A549 (cell line): Measurements from ENCODE around the gene CHCHD6. TPM values are rescaled to one million over a fixed set of nuclear protein-coding genes. Genes with fewer than 3 reads are reported as not detected.

Source experiments
- ATAC-seq, 2 experiments: fragments of 200-7000 bp in 1 of 2; fragments of >200 bp in 1 of 2; cut with Nextera tagmentation in 1 of 2; cut with Tn5 transposase in 1 of 2; 3 replicates each; pipeline versions ENCODE4 v1.8.0 to v1.9.1; 2018 to 2020; ENCODE audit warnings: mild to moderate bottlenecking in 1 of 2, moderate library complexity in 1 of 2
- CTCF ChIA-PET: fragments of 300-600 bp; sonication (Branson Sonifier 250); formaldehyde crosslinking; extraction: SDS; loops from one replicate; lab custom pipeline; 2021; ENCODE audit warnings: antibody characterized with exemption, inconsistent platforms; lab: Yijun Ruan, JAX
- POLR2A ChIA-PET: fragments of 350-600 bp; formaldehyde crosslinking; extraction: SDS; loops from one replicate; lab custom pipeline; 2021; ENCODE audit warnings: antibody characterized with exemption, inconsistent platforms; lab: Yijun Ruan, JAX
- DNase-seq, 2 experiments: peaks; one replicate each; pipeline versions ENCODE4 v3.0.0 to v3.0.0-alpha.2; 2011 to 2016; ENCODE audit warnings: low read depth in 1 of 2, low spot score in 1 of 2
- FAIRE-seq: peaks from 2 replicates; lab custom pipeline; 2011; peaks lifted over from hg19 to GRCh38; lab: Jason Lieb, UNC
- H3K27ac ChIP-seq, 2 experiments: fragments of >200 bp; sonication (Bioruptor Twin); formaldehyde crosslinking; 3 replicates each; pipeline ENCODE4 v1.5.1; 2016 to 2017
- H3K4me1 ChIP-seq: fragments of >200 bp; sonication (Bioruptor Twin); formaldehyde crosslinking; 3 replicates; pipeline ENCODE4 v1.6.1; 2016
- H3K4me2 ChIP-seq: fragments of >200 bp; sonication (Bioruptor Twin); formaldehyde crosslinking; 3 replicates; pipeline ENCODE4 v1.6.1; 2016
- H3K4me3 ChIP-seq: fragments of >200 bp; sonication (Bioruptor Twin); formaldehyde crosslinking; 3 replicates; pipeline ENCODE4 v1.5.1; 2016
- H3K9me3 ChIP-seq: fragments of >200 bp; sonication (Bioruptor Twin); formaldehyde crosslinking; 3 replicates; pipeline ENCODE4 v1.6.1; 2016
- BHLHE40 ChIP-seq: IDR thresholded peaks from 2 replicates; pipeline ENCODE4 v1.6.1; 2012; ENCODE audit warnings: low read depth, low read length, inconsistent platforms
- CHD4 ChIP-seq: fragments of 200-600 bp; sonication (generic); IDR thresholded peaks from 2 replicates; pipeline ENCODE4 v1.6.1; 2016; ENCODE audit warnings: antibody characterized with exemption, mild to moderate bottlenecking, borderline replicate concordance
- ESRRA ChIP-seq: fragments of 150-350 bp; IDR thresholded peaks from 2 replicates; pipeline ENCODE4 v1.6.1; 2014; ENCODE audit warnings: mild to moderate bottlenecking, low read length, borderline replicate concordance
- FOXS1 ChIP-seq: fragments of 250-450 bp; sonication (Bioruptor Pico); IDR thresholded peaks from 2 replicates; pipeline ENCODE4 v1.5.0; 2020; ENCODE audit warnings: mild to moderate bottlenecking, moderate library complexity
- HDAC2 ChIP-seq: fragments of 200-600 bp; sonication (generic); IDR thresholded peaks from 2 replicates; pipeline ENCODE4 v1.6.1; 2016
- HEYL ChIP-seq: fragments of 250-450 bp; sonication (Bioruptor Pico); IDR thresholded peaks from 2 replicates; pipeline ENCODE4 v1.8.0; 2021; ENCODE audit warnings: mild to moderate bottlenecking, moderate library complexity
- KDM5A ChIP-seq: fragments of 200-600 bp; sonication (generic); IDR thresholded peaks from 2 replicates; pipeline ENCODE4 v1.6.1; 2016; ENCODE audit warnings: antibody characterized with exemption, mild to moderate bottlenecking
- MYC ChIP-seq: IDR thresholded peaks from 2 replicates; pipeline ENCODE4 v1.6.1; 2012; ENCODE audit warnings: mild to moderate bottlenecking, inconsistent platforms, low read length, improper control_type of control experiment, borderline replicate concordance
- NPAS2 ChIP-seq: fragments of 250-450 bp; sonication (Bioruptor Pico); IDR thresholded peaks from 2 replicates; pipeline ENCODE4 v1.8.0; 2022; ENCODE audit warnings: mild to moderate bottlenecking, moderate library complexity, borderline replicate concordance
- NR3C1 ChIP-seq: fragments of >200 bp; sonication (Bioruptor Twin); formaldehyde crosslinking; IDR thresholded peaks from 3 replicates; pipeline ENCODE4 v1.6.1; 2017
- RFX5 ChIP-seq: fragments of 450-650 bp; IDR thresholded peaks from 2 replicates; pipeline ENCODE4 v1.7.1; 2014; ENCODE audit warnings: antibody characterized with exemption, mild to moderate bottlenecking, moderate library complexity
- RNF2 ChIP-seq: fragments of 200-600 bp; sonication (generic); IDR thresholded peaks from 2 replicates; pipeline ENCODE4 v1.6.1; 2016; ENCODE audit warnings: low read depth, mild to moderate bottlenecking, antibody characterized with exemption, moderate library complexity, borderline replicate concordance
- ZC3H11A ChIP-seq: fragments of 450-650 bp; IDR thresholded peaks from 2 replicates; pipeline ENCODE4 v1.6.1; 2014; ENCODE audit warnings: antibody characterized with exemption, mild to moderate bottlenecking
- ZNF302 ChIP-seq: fragments of 250-450 bp; sonication (Bioruptor Pico); IDR thresholded peaks from 2 replicates; pipeline ENCODE4 v1.9.0; 2021; ENCODE audit warnings: inconsistent platforms, mild to moderate bottlenecking, moderate library complexity
- WGBS: methylation state at CpG from one replicate; pipeline ENCODE4 v1.1.6; 2017; ENCODE audit errors: missing lambda C conversion rate; 5-methylcytosine and 5-hydroxymethylcytosine counted together
- polyA plus RNA-seq, 4 experiments: library from polyadenylated mRNA; depleted of rRNA in 3 of 4; stranded (reverse); fragments of >200 nt; fragmentation: RNase III in 1 of 4; extraction: RNeasy Plus Mini Kit Qiagen cat#74134 plus additional on column Dnase treatment in 1 of 4; gene quantifications; 2 replicates in 3 of 4; 3 replicates in 1 of 4; pipeline ENCODE4 v1.2.3, GENCODE V29; 2011 to 2017
- TF ChIP-seq, protein P1 (sequence below): IDR thresholded peaks from 2 replicates; pipeline ENCODE4 v1.6.1; 2012; ENCODE audit warnings: low read depth, borderline replicate concordance
- TF ChIP-seq, protein P2 (sequence below): fragments of 150-350 bp; IDR thresholded peaks from 2 replicates; pipeline ENCODE4 v1.6.1; 2014; ENCODE audit warnings: low read depth, mild to moderate bottlenecking, low read length
- TF ChIP-seq, protein P3 (sequence below): fragments of 200-600 bp; sonication (generic); IDR thresholded peaks from 2 replicates; pipeline ENCODE4 v1.6.1; 2016; ENCODE audit warnings: antibody characterized with exemption, mild to moderate bottlenecking, moderate library complexity
- TF ChIP-seq, protein P4 (sequence below): fragments of >200 bp; sonication (Bioruptor Twin); formaldehyde crosslinking; IDR thresholded peaks from 2 replicates; pipeline ENCODE4 v1.6.1; 2016

CHCHD6 gene
- polyA plus RNA-seq, 2 of the 4 experiments (the other 2 are of a cell fraction) = 15.0 to 18.1 TPM

DNA sequence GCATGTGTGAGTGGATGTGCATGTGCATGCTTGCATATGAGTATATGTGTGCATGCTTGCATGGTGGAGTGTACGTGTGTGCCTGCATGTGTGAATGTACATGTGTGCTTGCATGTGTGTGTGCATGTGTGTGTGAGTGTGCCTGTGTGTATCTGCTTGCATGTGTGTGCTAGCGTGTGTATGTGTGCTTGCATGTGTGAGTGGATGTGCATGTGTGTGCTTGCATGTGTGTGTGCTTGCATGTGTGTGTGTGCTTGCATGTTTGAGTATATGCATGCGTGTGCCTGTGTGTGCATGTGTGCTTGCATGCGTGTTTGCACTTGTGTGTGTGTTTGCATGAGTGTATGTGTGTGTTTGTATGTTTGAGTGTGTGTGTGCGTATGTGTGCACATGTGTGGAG is 274.3 kb downstream of the CHCHD6 start:
- 89% methylated on average over 5 of the region's 5 CpGs for WGBS
- ChIA-PET POLR2A (no interaction called here), CTCF (interaction anchor here (9.9 kb wide), 1 partner anchor 225 kb away, joined by 71 read pairs; no protein-coding TSS in a partner anchor)
- Histone ChIP-seq H3K4me1 (peaks cover 12% of the 10 kb centered on the region), H3K4me2 (no peak overlapping the region), H3K9me3 (peaks cover 9% of the 10 kb centered on the region; the same call in 2 of the 3 replicates), H3K27ac (no peak overlapping the region), H3K4me3 (no peak overlapping the region)
- ATAC-seq = no peak
- no peak for FAIRE-seq
- no peak for DNase-seq
- TF ChIP-seq HEYL (CRISPR knock-in tag) = no peak
- TF ChIP-seq, protein P1, sequence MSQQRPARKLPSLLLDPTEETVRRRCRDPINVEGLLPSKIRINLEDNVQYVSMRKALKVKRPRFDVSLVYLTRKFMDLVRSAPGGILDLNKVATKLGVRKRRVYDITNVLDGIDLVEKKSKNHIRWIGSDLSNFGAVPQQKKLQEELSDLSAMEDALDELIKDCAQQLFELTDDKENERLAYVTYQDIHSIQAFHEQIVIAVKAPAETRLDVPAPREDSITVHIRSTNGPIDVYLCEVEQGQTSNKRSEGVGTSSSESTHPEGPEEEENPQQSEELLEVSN = no peak
- TF ChIP-seq RFX5 = no peak
- no peak for TF ChIP-seq BHLHE40
- no peak for TF ChIP-seq ESRRA
- TF ChIP-seq FOXS1 (CRISPR knock-in tag) = no peak
- no peak for TF ChIP-seq RNF2
- TF ChIP-seq, protein P2, sequence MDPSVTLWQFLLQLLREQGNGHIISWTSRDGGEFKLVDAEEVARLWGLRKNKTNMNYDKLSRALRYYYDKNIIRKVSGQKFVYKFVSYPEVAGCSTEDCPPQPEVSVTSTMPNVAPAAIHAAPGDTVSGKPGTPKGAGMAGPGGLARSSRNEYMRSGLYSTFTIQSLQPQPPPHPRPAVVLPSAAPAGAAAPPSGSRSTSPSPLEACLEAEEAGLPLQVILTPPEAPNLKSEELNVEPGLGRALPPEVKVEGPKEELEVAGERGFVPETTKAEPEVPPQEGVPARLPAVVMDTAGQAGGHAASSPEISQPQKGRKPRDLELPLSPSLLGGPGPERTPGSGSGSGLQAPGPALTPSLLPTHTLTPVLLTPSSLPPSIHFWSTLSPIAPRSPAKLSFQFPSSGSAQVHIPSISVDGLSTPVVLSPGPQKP = no peak
- no peak for TF ChIP-seq NR3C1
- TF ChIP-seq ZC3H11A = no peak

DNA sequence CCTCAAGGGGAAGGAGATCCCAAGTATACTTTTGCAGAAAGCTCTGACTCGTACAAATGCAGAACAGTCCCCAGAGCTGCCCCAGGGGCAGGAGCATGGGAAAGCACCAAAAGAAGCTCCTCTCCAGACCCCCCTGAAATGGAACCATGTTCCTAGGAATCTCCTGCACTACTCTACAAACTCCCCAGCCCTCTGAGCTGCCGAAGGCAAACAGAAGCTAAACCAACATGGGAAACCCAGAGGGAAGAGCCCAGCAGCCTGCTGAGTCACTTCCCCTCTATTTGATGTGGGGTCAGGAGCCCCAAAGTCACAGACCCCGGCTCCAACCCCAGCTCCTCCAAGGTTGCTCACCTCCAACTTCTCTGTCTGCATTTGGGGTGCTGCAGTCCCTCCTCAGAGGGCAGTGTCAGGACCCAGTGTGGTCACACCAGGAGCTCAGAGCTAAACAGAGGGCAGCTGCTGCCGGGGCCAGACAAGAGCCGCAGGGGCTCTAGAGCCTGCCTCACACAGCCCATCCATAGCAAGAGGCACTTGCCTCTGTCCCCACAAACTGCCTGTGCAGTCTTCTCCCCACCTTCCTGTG is 275.1 kb downstream of the CHCHD6 start:
- H3K27ac ChIP-seq = peak overlapping the region in 1 of 2 experiments; percentile 48; a peak in 3 of 6 replicates
- H3K4me1 ChIP-seq = peaks cover 12% of the 10 kb centered on the region
- ATAC-seq = no peak
- no peak overlapping the region for H3K4me3 ChIP-seq
- peaks cover 9% of the 10 kb centered on the region; the same call in 2 of the 3 replicates for H3K9me3 ChIP-seq
- no peak overlapping the region for H3K4me2 ChIP-seq
- ChIA-PET POLR2A (no interaction called here), CTCF (interaction anchor here (0.9 to 9.9 kb wide), 3 partner anchors 226 to 477 kb away, joined by 4 to 71 read pairs (median 8); no protein-coding TSS in a partner anchor)
- 42% methylated on average over 4 of the region's 5 CpGs for WGBS
- TF ChIP-seq CHD4 (no peak), RFX5 (no peak), HDAC2 (no peak), ZC3H11A (no peak), KDM5A (no peak), NPAS2 (CRISPR knock-in tag) (no peak), ZNF302 (CRISPR knock-in tag) (no peak), HEYL (CRISPR knock-in tag) (no peak), MYC (no peak)
- TF ChIP-seq, protein P3, sequence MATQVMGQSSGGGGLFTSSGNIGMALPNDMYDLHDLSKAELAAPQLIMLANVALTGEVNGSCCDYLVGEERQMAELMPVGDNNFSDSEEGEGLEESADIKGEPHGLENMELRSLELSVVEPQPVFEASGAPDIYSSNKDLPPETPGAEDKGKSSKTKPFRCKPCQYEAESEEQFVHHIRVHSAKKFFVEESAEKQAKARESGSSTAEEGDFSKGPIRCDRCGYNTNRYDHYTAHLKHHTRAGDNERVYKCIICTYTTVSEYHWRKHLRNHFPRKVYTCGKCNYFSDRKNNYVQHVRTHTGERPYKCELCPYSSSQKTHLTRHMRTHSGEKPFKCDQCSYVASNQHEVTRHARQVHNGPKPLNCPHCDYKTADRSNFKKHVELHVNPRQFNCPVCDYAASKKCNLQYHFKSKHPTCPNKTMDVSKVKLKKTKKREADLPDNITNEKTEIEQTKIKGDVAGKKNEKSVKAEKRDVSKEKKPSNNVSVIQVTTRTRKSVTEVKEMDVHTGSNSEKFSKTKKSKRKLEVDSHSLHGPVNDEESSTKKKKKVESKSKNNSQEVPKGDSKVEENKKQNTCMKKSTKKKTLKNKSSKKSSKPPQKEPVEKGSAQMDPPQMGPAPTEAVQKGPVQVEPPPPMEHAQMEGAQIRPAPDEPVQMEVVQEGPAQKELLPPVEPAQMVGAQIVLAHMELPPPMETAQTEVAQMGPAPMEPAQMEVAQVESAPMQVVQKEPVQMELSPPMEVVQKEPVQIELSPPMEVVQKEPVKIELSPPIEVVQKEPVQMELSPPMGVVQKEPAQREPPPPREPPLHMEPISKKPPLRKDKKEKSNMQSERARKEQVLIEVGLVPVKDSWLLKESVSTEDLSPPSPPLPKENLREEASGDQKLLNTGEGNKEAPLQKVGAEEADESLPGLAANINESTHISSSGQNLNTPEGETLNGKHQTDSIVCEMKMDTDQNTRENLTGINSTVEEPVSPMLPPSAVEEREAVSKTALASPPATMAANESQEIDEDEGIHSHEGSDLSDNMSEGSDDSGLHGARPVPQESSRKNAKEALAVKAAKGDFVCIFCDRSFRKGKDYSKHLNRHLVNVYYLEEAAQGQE = no peak
- TF ChIP-seq, protein P4, sequence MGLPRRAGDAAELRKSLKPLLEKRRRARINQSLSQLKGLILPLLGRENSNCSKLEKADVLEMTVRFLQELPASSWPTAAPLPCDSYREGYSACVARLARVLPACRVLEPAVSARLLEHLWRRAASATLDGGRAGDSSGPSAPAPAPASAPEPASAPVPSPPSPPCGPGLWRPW = no peak
- TF ChIP-seq, all 56 proteins: peak for 0
- no peak for DNase-seq
- no peak for FAIRE-seq
